ENCODE measurements around the gene HMGN4. TPM values are rescaled to one million over a fixed set of nuclear protein-coding genes. Genes with fewer than 3 reads are reported as not detected.
A peak's percentile ranks its signal among the peaks of the same experiment; 100 is the strongest.

The HMGN4 gene
- 10 to 100 TPM; 20.1 to 58.7 (median 28.4) TPM for total RNA-seq

DNA sequence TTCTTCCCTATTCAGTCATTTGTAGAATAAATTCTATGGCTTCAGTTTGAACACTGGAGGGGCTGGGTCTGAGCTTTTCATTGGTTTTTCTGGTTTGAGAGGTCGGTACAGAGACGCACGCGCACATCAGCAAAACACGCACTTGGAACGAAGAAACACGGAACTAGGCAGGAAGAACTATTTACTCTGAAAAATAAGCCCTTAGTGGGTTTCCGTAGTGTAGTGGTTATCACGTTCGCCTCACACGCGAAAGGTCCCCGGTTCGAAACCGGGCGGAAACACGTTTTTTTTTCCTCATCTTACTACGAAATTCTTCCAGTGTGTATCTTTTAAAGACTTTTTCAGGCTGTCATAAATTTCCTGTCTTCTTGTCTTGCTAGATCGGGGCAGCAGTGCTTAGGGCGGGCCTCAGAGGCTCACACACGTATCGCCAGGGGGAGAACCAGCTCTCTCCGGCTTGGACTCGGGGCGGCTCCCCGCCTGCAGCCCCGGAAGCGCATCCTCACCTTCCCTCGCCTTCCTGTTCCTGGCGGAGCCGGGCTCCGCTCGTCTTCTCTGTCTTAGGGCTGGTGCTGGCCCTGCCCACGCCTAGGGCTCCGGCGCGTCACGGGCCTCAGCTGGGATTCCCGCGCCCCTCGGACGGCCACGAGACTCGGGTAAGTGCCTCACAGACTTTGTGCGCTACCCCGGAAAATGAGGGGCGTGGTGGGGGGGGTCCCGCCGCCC, at the start of gene HMGN4:
Gene HMGN4 (plus strand): TSS at position 521 of the 726 bp plus-strand sequence. CDS start 6,841 bp downstream, outside the sequence.
- in situ Hi-C loops (cut with MboI; ENCODE audit: low sequenced_read_pairs in 4 of 4): loop anchor here in 1 of 4 donors (10.0 kb wide), 1 partner anchor 223 kb away; no protein-coding TSS in a partner anchor

DNA sequence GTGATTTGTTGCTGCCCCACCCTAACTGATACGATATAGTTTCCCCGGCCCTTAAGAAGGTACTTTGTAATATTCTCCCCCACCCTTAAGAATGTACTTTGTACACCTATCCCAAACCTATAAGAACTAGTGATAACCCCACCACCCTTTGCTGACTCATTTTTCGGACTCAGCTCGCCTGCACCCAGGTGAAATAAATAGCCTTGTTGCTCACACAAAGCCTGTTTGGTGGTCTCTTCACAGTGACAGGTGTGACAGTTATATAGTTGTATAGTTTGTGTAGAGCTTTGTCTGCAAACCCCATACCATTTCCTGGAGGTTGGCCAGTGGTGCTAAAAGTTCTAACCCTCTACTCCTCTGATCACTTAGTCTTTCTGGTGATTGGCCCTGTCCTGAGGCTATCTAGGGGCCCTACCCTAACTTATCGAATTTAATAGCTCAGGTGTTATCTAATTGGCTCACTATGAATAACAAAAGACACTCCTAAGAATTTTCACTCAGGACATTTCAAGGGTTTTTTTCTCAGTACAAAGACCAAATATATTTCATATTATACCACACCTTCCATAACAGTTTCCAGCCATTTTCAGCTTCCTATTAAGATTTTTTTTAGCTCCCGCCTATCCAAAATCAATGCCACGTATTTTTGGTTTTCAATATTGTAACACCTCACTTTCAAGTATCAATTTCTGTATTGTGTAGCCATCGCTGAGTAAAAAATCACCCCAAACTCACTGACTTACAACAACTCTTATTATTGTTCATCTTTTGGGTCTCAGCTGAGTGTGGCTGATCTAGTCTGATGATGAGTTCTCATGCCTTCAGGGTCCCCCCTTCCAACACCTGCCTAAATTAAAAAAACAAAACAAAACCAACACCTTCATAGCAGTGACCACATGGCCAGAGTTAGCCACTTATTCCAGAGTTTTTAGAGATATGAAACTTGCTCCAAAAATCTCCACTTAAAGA, 47.9 kb upstream of the HMGN4 start:
- DNase-seq: no peak
- intact Hi-C loops (cut with DNase I; ENCODE audit: low total_unique reads): no loop called here

More for the DNA sequence above, at the start of gene HMGN4:
- intact Hi-C loops (cut with DNase I; ENCODE audit: low total_unique reads): loop anchor here (1.0 to 10.0 kb wide), 8 partner anchors 15 to 413 kb away; partner anchors contain the start of gene ABT1
- no peaks in the 10 kb centered on the region for H3K27me3 ChIP-seq
- H3K4me3 ChIP-seq: peak within 1 kb of the TSS; percentile 75 to 89 (median 89)
- H3K4me1 ChIP-seq: peaks cover 39 to 41% of the 10 kb centered on the region in 2 donors
- peaks cover 0 to 7% of the 10 kb centered on the region in 2 donors for H3K36me3 ChIP-seq
- peak within 1 kb of the TSS; percentile 89 to 95 (median 92) for H3K27ac ChIP-seq
- no peaks in the 10 kb centered on the region for H3K9me3 ChIP-seq
- DNase-seq (peak; percentile 58 to 72), ATAC-seq (peak; percentile 68 to 85)
- TF ChIP-seq, protein P1, sequence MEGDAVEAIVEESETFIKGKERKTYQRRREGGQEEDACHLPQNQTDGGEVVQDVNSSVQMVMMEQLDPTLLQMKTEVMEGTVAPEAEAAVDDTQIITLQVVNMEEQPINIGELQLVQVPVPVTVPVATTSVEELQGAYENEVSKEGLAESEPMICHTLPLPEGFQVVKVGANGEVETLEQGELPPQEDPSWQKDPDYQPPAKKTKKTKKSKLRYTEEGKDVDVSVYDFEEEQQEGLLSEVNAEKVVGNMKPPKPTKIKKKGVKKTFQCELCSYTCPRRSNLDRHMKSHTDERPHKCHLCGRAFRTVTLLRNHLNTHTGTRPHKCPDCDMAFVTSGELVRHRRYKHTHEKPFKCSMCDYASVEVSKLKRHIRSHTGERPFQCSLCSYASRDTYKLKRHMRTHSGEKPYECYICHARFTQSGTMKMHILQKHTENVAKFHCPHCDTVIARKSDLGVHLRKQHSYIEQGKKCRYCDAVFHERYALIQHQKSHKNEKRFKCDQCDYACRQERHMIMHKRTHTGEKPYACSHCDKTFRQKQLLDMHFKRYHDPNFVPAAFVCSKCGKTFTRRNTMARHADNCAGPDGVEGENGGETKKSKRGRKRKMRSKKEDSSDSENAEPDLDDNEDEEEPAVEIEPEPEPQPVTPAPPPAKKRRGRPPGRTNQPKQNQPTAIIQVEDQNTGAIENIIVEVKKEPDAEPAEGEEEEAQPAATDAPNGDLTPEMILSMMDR (IDR thresholded peaks at IDR 0.05 in 4 of 5, conservative IDR thresholded peaks at IDR 0.05 in 1 of 5): no peak
- TF ChIP-seq POLR2A (IDR thresholded peaks at IDR 0.05): peak; percentile 47 to 62

DNA sequence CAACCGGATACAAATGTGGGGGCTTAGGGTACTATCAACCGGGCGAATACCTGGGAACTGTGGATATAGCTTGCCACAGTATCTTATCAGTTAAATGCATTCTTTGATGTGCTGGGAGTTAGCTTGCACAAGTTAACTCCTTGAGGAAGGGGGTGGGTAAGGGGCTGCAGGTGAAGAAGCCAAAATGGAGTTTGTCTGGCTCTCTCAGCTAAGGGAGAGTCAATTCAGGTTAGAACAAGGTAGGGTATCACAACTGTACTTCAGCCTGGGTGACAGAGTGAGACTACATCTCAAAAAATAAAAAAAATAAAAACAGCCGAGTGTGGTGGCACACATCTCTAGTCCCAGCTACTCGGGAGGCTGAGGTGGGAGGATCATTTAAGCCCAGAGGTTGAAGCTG, 46.6 kb upstream of the HMGN4 start:
- intact Hi-C loops (cut with DNase I; ENCODE audit: low total_unique reads): no loop called here
- H3K9me3 ChIP-seq: no peaks in the 10 kb centered on the region
- TF ChIP-seq POLR2A (IDR thresholded peaks at IDR 0.05): no peak
- TF ChIP-seq, protein P1 (IDR thresholded peaks at IDR 0.05 in 4 of 5, conservative IDR thresholded peaks at IDR 0.05 in 1 of 5): no peak

More for the DNA sequence above, 47.9 kb upstream of the HMGN4 start:
- ATAC-seq: no peak
- H3K9me3 ChIP-seq: no peaks in the 10 kb centered on the region
- no peaks in the 10 kb centered on the region for H3K4me1 ChIP-seq
- H3K36me3 ChIP-seq: no peaks in the 10 kb centered on the region
- in situ Hi-C loops (cut with MboI; ENCODE audit: low sequenced_read_pairs in 4 of 4): no loop called here
- H3K27me3 ChIP-seq: no peaks in the 10 kb centered on the region
- no peak for TF ChIP-seq POLR2A (IDR thresholded peaks at IDR 0.05)
- TF ChIP-seq, protein P1 (IDR thresholded peaks at IDR 0.05 in 4 of 5, conservative IDR thresholded peaks at IDR 0.05 in 1 of 5): no peak
- no peak overlapping the region for H3K27ac ChIP-seq
- H3K4me3 ChIP-seq: no peak overlapping the region

DNA sequence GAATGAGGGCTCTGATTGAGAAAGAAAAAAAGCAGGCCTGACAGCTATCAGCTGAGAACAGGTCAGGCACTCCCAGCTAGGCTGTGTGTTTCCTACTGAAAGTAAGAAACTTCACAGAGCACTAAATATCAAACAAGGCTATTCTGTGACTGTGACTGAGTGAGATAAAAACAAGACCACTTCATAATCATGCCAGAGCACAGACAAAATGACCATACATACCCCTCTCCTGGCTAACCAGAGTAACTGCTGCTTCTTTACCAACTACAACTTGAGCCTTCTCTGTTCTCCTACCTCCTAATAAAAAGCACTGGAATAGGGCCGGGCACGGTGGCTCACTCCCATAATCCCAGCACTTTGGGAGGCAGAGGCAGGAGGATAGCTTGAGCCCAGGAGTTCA, 44.9 kb upstream of the HMGN4 start:
- intact Hi-C loops (cut with DNase I; ENCODE audit: low total_unique reads): no loop called here

More for the DNA sequence above, 46.6 kb upstream of the HMGN4 start:
- DNase-seq (no peak), ATAC-seq (no peak)
- no peak overlapping the region for H3K27ac ChIP-seq
- in situ Hi-C loops (cut with MboI; ENCODE audit: low sequenced_read_pairs in 4 of 4): no loop called here
- H3K27me3 ChIP-seq: no peaks in the 10 kb centered on the region
- no peak overlapping the region for H3K4me3 ChIP-seq
- no peaks in the 10 kb centered on the region for H3K4me1 ChIP-seq
- H3K36me3 ChIP-seq: no peaks in the 10 kb centered on the region

More for the DNA sequence above, 44.9 kb upstream of the HMGN4 start:
- Histone ChIP-seq H3K36me3 (no peaks in the 10 kb centered on the region), H3K27ac (no peak overlapping the region), H3K4me3 (no peak overlapping the region), H3K27me3 (no peaks in the 10 kb centered on the region), H3K4me1 (no peaks in the 10 kb centered on the region), H3K9me3 (no peaks in the 10 kb centered on the region)
- no peak for ATAC-seq
- DNase-seq: no peak
- in situ Hi-C loops (cut with MboI; ENCODE audit: low sequenced_read_pairs in 4 of 4): no loop called here
- TF ChIP-seq, protein P1 (IDR thresholded peaks at IDR 0.05 in 4 of 5, conservative IDR thresholded peaks at IDR 0.05 in 1 of 5): no peak
- TF ChIP-seq POLR2A (IDR thresholded peaks at IDR 0.05): no peak

Data from gastrocnemius medialis (tissue), 4 donors.